Activated CD4-positive, alpha-beta T cell treated with anti-CD3 and anti-CD28 coated beads, Interleukin-2, amount 50 U/mL, for 48 hours (primary cell): ENCODE results near the gene TEDC2.
"Not testable (repeated sequence)": the region's sequence is repeated elsewhere in the genome, so short reads cannot be mapped to it uniquely, and the experiment has no call there.

Experiments used
- DNase-seq, 2 experiments: peaks; one replicate each; pipeline ENCODE4 v3.0.0-alpha.2; 2020

TEDC2 gene

GRCh38 chr16:2467528-2468232 is 7.8 kb downstream of the TEDC2 start:
- peak; percentile 44 to 49 for DNase-seq

- DNase-seq = no peak
These were observed 8.4 kb downstream of the TEDC2 start for GRCh38 chr16:2468233-2468724.

- no peak for DNase-seq
These were observed 9.0 kb downstream of the TEDC2 start for GRCh38 chr16:2468725-2469398.

GRCh38 chr16:2469399-2470233 is 9.7 kb downstream of the TEDC2 start:
- DNase-seq = no peak

- DNase-seq = no peak
These were observed 10.3 kb downstream of the TEDC2 start for GRCh38 chr16:2470234-2470601.

- peak in 1 of 2 experiments; percentile 26 for DNase-seq
These were observed 10.7 kb downstream of the TEDC2 start for GRCh38 chr16:2470603-2471015.

GRCh38 chr16:2471016-2471652 is 11.2 kb downstream of the TEDC2 start, which contains the start of gene NTN3:
Gene NTN3, plus strand, starts transcription at chr16:2471297. Its CDS starts 405 bp downstream, at chr16:2471702.
- DNase-seq = no peak

- no peak for DNase-seq
These were observed 12.0 kb downstream of the TEDC2 start for GRCh38 chr16:2471653-2472487.

- DNase-seq = no peak
These were observed 12.6 kb downstream of the TEDC2 start for GRCh38 chr16:2472488-2472864.

- no peak for DNase-seq
These were observed 13.1 kb downstream of the TEDC2 start for GRCh38 chr16:2472885-2473445.

- DNase-seq = peak; percentile 32 to 40
These were observed 13.6 kb downstream of the TEDC2 start for GRCh38 chr16:2473446-2473926.

GRCh38 chr16:2473999-2474876 is 14.3 kb downstream of the TEDC2 start:
- DNase-seq = peak; percentile 53 to 55

- DNase-seq = peak; percentile 83 to 85
These were observed 15.0 kb downstream of the TEDC2 start, which contains the start of gene TBC1D24 for GRCh38 chr16:2474877-2475412. Gene TBC1D24, plus strand, starts transcription at chr16:2475127. Its CDS starts 21,022 bp downstream, at chr16:2496149.

- DNase-seq = peak in 1 of 2 experiments; percentile 48
These were observed 15.8 kb downstream of the TEDC2 start for GRCh38 chr16:2475413-2476344.

GRCh38 chr16:2476345-2476720 is 16.4 kb downstream of the TEDC2 start:
- DNase-seq = no peak

GRCh38 chr16:2476741-2477140 is 16.8 kb downstream of the TEDC2 start:
- DNase-seq = no peak

GRCh38 chr16:2477327-2477726 is 17.4 kb downstream of the TEDC2 start:
- DNase-seq = no peak

- DNase-seq = no peak
These were observed 18.4 kb downstream of the TEDC2 start for GRCh38 chr16:2478279-2478678.

- DNase-seq = not testable (repeated sequence)
These were observed 20.1 kb downstream of the TEDC2 start for GRCh38 chr16:2479996-2480395.
